ENCODE data around the gene SLIT3. TPM values are rescaled to one million over a fixed set of nuclear protein-coding genes. Genes with fewer than 3 reads are reported as not detected.

The SLIT3 gene
- total RNA-seq, 2 donors from 2014 or later = 6.6 to 6.7 TPM

DNA sequence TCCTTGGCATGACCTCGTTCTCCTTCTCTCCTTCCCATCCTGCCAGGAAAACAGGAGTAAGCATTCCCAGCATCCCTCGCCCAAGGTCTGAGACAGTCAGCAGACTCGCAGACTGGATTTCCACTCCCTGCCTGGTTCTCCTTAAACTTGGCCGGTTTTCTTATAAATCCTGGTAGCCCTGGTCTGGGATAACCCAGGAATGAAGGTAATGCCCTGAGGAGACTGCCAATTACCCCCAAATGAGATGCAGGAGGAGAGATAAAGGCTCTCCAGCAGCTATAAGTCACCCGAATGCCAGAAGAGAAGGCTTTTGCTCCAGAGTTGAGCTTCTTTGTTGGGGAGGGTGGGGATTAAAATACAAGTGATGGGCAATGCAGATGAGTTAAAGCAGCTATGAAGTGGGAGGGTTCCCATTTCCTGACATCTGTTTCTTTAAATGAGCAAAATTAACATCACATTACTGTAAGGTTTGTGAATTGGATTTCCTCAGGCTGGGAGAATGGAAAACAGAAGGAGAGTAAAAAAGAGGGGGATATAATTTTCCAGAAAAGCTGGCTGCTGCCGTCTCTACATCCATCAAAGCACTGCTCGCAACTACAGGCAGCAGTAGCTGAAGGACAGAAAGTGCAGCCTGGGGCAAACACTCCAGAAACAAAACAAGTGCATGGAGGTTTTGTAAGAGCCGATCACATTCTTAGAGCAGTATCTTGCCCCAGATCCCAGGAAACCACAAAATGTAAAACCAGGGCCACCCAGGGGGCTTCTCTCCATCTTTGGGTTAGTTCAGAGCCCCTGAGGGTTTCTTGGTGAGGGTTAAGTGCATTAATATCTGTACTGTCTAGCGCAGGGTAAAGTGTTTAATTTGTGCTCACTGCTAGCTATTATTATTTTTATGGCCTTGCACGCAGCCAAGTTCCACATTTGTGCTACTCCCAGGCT, 544.2 kb downstream of the SLIT3 start:
- Histone ChIP-seq H3K36me3 (replicated peaks in 1 of 2; ENCODE audit: insufficient read depth in 1 of 2, low read depth in 2 of 2) (no peaks in the 10 kb centered on the region), H3K9me3 (no peaks in the 10 kb centered on the region), H3K27me3 (no peaks in the 10 kb centered on the region), H3K27ac (no peak overlapping the region), H3K4me3 (no peak overlapping the region), H3K4me1 (no peaks in the 10 kb centered on the region)
- 64 to 68% methylated on average over 10 of the region's 10 CpGs for WGBS, 2 donors
- TF ChIP-seq POLR2A (IDR thresholded peaks at IDR 0.05) = no peak
- TF ChIP-seq, protein P1, sequence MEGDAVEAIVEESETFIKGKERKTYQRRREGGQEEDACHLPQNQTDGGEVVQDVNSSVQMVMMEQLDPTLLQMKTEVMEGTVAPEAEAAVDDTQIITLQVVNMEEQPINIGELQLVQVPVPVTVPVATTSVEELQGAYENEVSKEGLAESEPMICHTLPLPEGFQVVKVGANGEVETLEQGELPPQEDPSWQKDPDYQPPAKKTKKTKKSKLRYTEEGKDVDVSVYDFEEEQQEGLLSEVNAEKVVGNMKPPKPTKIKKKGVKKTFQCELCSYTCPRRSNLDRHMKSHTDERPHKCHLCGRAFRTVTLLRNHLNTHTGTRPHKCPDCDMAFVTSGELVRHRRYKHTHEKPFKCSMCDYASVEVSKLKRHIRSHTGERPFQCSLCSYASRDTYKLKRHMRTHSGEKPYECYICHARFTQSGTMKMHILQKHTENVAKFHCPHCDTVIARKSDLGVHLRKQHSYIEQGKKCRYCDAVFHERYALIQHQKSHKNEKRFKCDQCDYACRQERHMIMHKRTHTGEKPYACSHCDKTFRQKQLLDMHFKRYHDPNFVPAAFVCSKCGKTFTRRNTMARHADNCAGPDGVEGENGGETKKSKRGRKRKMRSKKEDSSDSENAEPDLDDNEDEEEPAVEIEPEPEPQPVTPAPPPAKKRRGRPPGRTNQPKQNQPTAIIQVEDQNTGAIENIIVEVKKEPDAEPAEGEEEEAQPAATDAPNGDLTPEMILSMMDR (IDR thresholded peaks at IDR 0.05) = no peak
- ATAC-seq (no peak), DNase-seq (no peak)
- intact Hi-C loops (cut with DNase I) = no loop called here

DNA sequence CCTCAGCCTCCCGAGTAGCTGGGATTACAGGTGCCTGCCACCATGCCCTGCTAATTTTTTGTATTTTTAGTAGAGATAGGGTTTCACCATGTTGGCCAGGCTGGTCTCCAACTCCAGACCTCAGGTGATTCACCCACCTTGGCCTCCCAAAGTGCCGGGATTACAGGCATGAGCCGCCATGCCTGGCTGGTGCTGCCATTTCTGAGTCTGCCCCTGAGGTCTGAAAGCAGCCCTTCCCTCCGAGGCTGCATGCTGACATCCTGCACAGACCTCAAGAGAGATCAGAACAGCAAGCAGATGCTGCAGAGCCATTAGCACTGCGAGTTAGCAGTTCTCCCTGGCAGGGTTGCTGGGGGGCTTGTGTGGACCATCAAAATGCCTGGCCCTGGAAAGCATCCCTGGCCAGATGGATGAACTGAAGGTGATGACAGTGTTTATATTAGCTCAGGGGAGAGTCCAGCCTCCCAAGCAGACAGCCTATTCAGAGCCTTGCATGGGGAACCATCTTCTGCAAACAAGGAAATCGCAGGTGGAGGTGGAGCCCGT, 545.3 kb downstream of the SLIT3 start:
- no peak for ATAC-seq
- intact Hi-C loops (cut with DNase I) = no loop called here
- WGBS, 2 donors = 64 to 67% methylated on average over 6 to 7 of the region's 7 CpGs
- Histone ChIP-seq H3K9me3 (no peaks in the 10 kb centered on the region), H3K4me3 (no peak overlapping the region), H3K4me1 (no peaks in the 10 kb centered on the region), H3K27ac (no peak overlapping the region), H3K27me3 (no peaks in the 10 kb centered on the region), H3K36me3 (replicated peaks in 1 of 2; ENCODE audit: insufficient read depth in 1 of 2, low read depth in 2 of 2) (no peaks in the 10 kb centered on the region)
- no peak for TF ChIP-seq POLR2A (IDR thresholded peaks at IDR 0.05)
- TF ChIP-seq, protein P1 (IDR thresholded peaks at IDR 0.05) = no peak
- no peak for DNase-seq

DNA sequence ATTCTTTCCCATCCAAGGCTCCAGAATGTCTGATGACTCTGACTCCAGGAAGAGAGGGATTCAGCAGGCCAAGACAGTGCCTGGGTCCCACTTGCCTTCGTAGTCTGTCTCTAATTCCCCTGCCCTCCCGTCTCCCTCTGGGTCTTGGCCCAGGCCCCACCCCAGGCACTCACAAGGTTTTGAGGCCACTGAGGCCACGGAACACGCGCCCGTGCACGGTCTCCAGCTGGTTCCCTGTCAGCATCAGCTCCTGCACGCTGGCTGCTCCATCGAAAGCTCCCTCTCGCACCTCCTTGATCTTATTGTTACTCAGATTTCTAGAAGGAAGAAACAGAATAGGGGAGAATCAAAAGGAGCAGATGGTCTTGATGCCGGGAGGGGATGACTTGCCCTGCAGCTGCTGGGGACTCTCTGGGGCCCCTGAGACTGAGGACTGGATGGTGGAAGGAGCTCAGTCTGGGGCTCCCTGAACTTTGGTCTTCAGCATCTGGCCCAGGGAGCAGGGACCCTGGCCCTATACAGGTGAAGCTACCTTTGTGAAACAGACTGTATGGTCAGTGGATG, 547.2 kb downstream of the SLIT3 start:
- intact Hi-C loops (cut with DNase I) = no loop called here
- ATAC-seq = no peak
- TF ChIP-seq, protein P1 (IDR thresholded peaks at IDR 0.05) = no peak
- TF ChIP-seq POLR2A (IDR thresholded peaks at IDR 0.05) = no peak

DNA sequence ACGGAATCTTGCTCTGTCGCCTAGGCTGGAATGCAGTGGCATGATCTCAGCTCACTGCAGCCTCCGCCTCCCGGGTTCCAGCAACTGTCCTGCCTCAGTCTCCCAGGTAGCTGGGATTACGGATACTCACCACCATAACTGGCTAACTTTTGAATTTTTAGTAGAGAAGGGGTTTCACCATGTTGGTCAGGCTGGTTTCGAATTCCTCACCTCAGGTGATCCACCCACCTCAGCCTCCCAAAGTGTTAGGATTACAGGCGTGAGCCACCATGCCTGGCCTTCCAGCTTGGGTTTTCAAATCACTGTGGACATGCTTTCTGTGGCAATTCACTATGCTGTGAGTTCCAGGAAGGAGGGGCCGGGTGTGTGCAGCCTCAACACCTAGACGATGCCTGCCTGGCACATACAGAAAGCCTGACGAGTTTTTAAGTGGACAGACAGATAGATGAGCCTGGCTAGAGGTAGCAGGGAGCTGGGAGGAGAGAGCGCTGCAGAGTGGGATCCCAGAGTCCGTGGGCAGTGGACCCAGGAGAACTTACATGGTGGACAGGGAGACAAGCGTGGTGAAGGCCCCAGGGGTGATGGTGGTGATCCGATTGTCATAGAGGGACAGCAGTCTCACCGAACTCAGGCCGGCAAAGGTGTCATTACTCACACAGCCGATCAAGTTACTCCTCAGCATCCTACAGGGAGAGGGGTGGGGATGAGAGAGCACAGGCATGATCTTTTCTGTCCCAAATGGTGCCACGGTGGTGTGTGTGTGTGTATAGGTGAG, 548.3 kb downstream of the SLIT3 start:
- intact Hi-C loops (cut with DNase I) = no loop called here
- no peak for DNase-seq

More for the DNA sequence above, 547.2 kb downstream of the SLIT3 start:
- Histone ChIP-seq H3K27me3 (no peaks in the 10 kb centered on the region), H3K27ac (no peak overlapping the region), H3K4me1 (no peaks in the 10 kb centered on the region), H3K4me3 (no peak overlapping the region), H3K36me3 (replicated peaks in 1 of 2; ENCODE audit: insufficient read depth in 1 of 2, low read depth in 2 of 2) (no peaks in the 10 kb centered on the region), H3K9me3 (no peaks in the 10 kb centered on the region)
- WGBS, 2 donors = 76 to 88% methylated on average over 11 of the region's 11 CpGs
- DNase-seq = no peak

More for the DNA sequence above, 548.3 kb downstream of the SLIT3 start:
- no peaks in the 10 kb centered on the region for H3K4me1 ChIP-seq
- H3K27me3 ChIP-seq = no peaks in the 10 kb centered on the region
- H3K36me3 ChIP-seq (replicated peaks in 1 of 2; ENCODE audit: insufficient read depth in 1 of 2, low read depth in 2 of 2) = no peaks in the 10 kb centered on the region
- 65 to 76% methylated on average over 15 to 17 of the region's 18 CpGs for WGBS, 2 donors
- H3K4me3 ChIP-seq = no peak overlapping the region
- no peak overlapping the region for H3K27ac ChIP-seq
- TF ChIP-seq, protein P1 (IDR thresholded peaks at IDR 0.05) = no peak
- TF ChIP-seq POLR2A (IDR thresholded peaks at IDR 0.05) = no peak
- no peaks in the 10 kb centered on the region for H3K9me3 ChIP-seq
- no peak for ATAC-seq
